Endothelial cell of umbilical vein (primary cell): Measurements from ENCODE around the gene ZNF563. TPM values are rescaled to one million over a fixed set of nuclear protein-coding genes. Genes with fewer than 3 reads are reported as not detected.

ENCODE experiments used
- BruUV-seq: library from RNA; stranded (reverse); fragments of 400-500 nt; replicated peaks from 2 replicates; lab custom pipeline; 2021; lab: Mats Ljungman, UMichigan
- CTCF ChIA-PET: fragments of 300-600, 350-600 bp; sonication (Branson Sonifier 250); formaldehyde crosslinking; loops from one replicate; lab custom pipeline; 2021; ENCODE audit warnings: antibody characterized with exemption, inconsistent platforms; lab: Charles Lee
- POLR2A ChIA-PET: fragments of 300-600, 350-600 bp; sonication (Branson Sonifier 250); formaldehyde crosslinking; loops from one replicate; lab custom pipeline; 2021; ENCODE audit warnings: antibody characterized with exemption, inconsistent platforms; lab: Charles Lee
- DNase-seq: peaks from one replicate; pipeline ENCODE4 v3.0.0-alpha.2; 2011; ENCODE audit warnings: low read depth, low spot score
- FAIRE-seq: peaks from 2 replicates; lab custom pipeline; 2011; peaks lifted over from hg19 to GRCh38; lab: Jason Lieb, UNC
- H2AFZ ChIP-seq: 2 replicates; pipeline ENCODE4 v1.6.0; 2012; ENCODE audit warnings: low read depth, low read length, control low read depth, inconsistent platforms
- H3K27ac ChIP-seq: 2 replicates; pipeline ENCODE4 v1.5.1; 2011; ENCODE audit warnings: low read depth, mild to moderate bottlenecking, control low read depth, low read length, moderate library complexity; ENCODE audit not compliant: insufficient read depth
- H3K27me3 ChIP-seq, 2 experiments: 2 replicates each; pipeline versions ENCODE4 v1.6.0 to v1.6.1; 2011; ENCODE audit warnings: low read length in 2 of 2, mixed read lengths in 1 of 2; ENCODE audit not compliant: control insufficient read depth in 2 of 2, insufficient read depth in 2 of 2
- H3K36me3 ChIP-seq, 2 experiments: 2 replicates in 1 of 2; 3 replicates in 1 of 2; pipeline ENCODE4 v1.5.1; 2011; ENCODE audit warnings: low read length in 2 of 2, mild to moderate bottlenecking in 1 of 2, moderate library complexity in 1 of 2; ENCODE audit not compliant: control insufficient read depth in 2 of 2, insufficient read depth in 2 of 2; ENCODE audit errors: extremely low read depth in 1 of 2
- H3K4me1 ChIP-seq: 3 replicates; pipeline ENCODE4 v1.5.1; 2011; ENCODE audit warnings: mild to moderate bottlenecking, low read length; ENCODE audit not compliant: control insufficient read depth, insufficient read depth; ENCODE audit errors: extremely low read depth
- H3K4me2 ChIP-seq: 2 replicates; pipeline ENCODE4 v1.6.1; 2011; ENCODE audit warnings: low read length, control low read depth, mixed read lengths; ENCODE audit not compliant: insufficient read depth
- H3K4me3 ChIP-seq, 3 experiments: fragments of 200-600 bp in 1 of 3; sonication (generic), shearing (Covaris generic) in 1 of 3; replicated peaks in 1 of 3; 2 replicates each; pipeline ENCODE4 v1.5.1; 2011 to 2016; ENCODE audit warnings: control low read depth in 3 of 3, low read length in 3 of 3, mild to moderate bottlenecking in 2 of 3, inconsistent platforms in 1 of 3, low read depth in 1 of 3, moderate library complexity in 1 of 3; ENCODE audit not compliant: insufficient read depth in 1 of 3
- H3K79me2 ChIP-seq: 2 replicates; pipeline ENCODE4 v1.6.0; 2012; ENCODE audit warnings: low read length, inconsistent platforms; ENCODE audit not compliant: control insufficient read depth, insufficient read depth
- H3K9ac ChIP-seq: replicated peaks from 2 replicates; pipeline ENCODE3; 2011; ENCODE audit warnings: low read length, control low read depth; ENCODE audit not compliant: insufficient read depth; ENCODE audit errors: extremely low read depth
- H3K9me1 ChIP-seq: replicated peaks from 3 replicates; pipeline ENCODE4 v1.6.0; 2011; ENCODE audit warnings: mild to moderate bottlenecking, low read length; ENCODE audit not compliant: control insufficient read depth, insufficient read depth; ENCODE audit errors: extremely low read depth
- H3K9me3 ChIP-seq: replicated peaks from 2 replicates; pipeline ENCODE4 v1.5.1; 2012; ENCODE audit warnings: low read length, inconsistent platforms; ENCODE audit not compliant: control insufficient read depth, insufficient read depth
- H4K20me1 ChIP-seq: replicated peaks from 2 replicates; pipeline ENCODE3; 2011; ENCODE audit warnings: mild to moderate bottlenecking, low read length; ENCODE audit not compliant: control insufficient read depth, insufficient read depth; ENCODE audit errors: extremely low read depth
- EZH2 ChIP-seq: IDR thresholded peaks from 2 replicates; pipeline ENCODE4 v1.6.1; 2012; ENCODE audit warnings: borderline replicate concordance, low read depth, mild to moderate bottlenecking, moderate library complexity, low read length, inconsistent platforms; ENCODE audit not compliant: severe bottlenecking
- FOS ChIP-seq: IDR thresholded peaks from 2 replicates; pipeline ENCODE4 v1.6.1; 2011; ENCODE audit warnings: mild to moderate bottlenecking, low read length, moderate library complexity, borderline replicate concordance; ENCODE audit not compliant: insufficient read depth
- GATA2 ChIP-seq: IDR thresholded peaks from 2 replicates; pipeline ENCODE4 v1.7.0; 2011; ENCODE audit warnings: low read depth, mild to moderate bottlenecking, moderate library complexity, mixed read lengths, low read length; ENCODE audit not compliant: insufficient read length, insufficient read depth
- JUN ChIP-seq: IDR thresholded peaks from 2 replicates; pipeline ENCODE4 v1.6.1; 2011; ENCODE audit warnings: borderline replicate concordance, low read depth; ENCODE audit not compliant: insufficient read length, insufficient read depth
- MYC ChIP-seq: IDR thresholded peaks from one replicate; pipeline ENCODE4 v1.6.1; 2011; ENCODE audit warnings: mild to moderate bottlenecking, low read depth, low read length
- POLR2A ChIP-seq: IDR thresholded peaks from 2 replicates; pipeline ENCODE4 v1.6.1; 2012; ENCODE audit warnings: low read depth, mild to moderate bottlenecking, control low read depth, low read length
- POLR2AphosphoS5 ChIP-seq: IDR thresholded peaks from 2 replicates; pipeline ENCODE4 v1.6.1; 2012; ENCODE audit warnings: low read depth, mild to moderate bottlenecking, control low read depth, low read length, moderate library complexity; ENCODE audit not compliant: insufficient read depth
- dilution Hi-C: fragments of 300-500 bp; cut with MboI; formaldehyde crosslinking; loops from one replicate; pipeline ENCODE4 v1.15.0; 2019; ENCODE audit warnings: low sequenced_read_pairs; ENCODE audit not compliant: extremely low pct_ligation_motif_present
- intact Hi-C: fragments of 100-400 bp; cut with micrococcal nuclease; formaldehyde crosslinking; loops from one replicate; pipeline ENCODE4 v1.10.0; 2022
- polyA plus RNA-seq, 4 experiments: library from polyadenylated mRNA; depleted of rRNA in 3 of 4; stranded (reverse) in 3 of 4; unstranded in 1 of 4; fragments of >200 nt; gene quantifications; 2 replicates each; pipeline versions ENCODE4 v1.2.1 to v1.2.3, GENCODE V29; 2011 to 2012; ENCODE audit warnings: missing spikeins in 1 of 4
- small RNA-seq: library from RNA; depleted of rRNA; stranded (forward); fragments of <200 nt; gene quantifications from one replicate; pipeline ENCODE3, GENCODE V24; 2012; ENCODE audit warnings: low replicate concordance, low read depth; ENCODE audit not compliant: insufficient read depth, insufficient read length
- total RNA-seq: library from RNA; stranded (reverse); gene quantifications from 2 replicates; pipeline ENCODE4 v1.2.3, GENCODE V29; 2021
- TF ChIP-seq, protein P1 (sequence below), 2 donors: IDR thresholded peaks; 1 replicate in 1 of 2; 2 replicates in 1 of 2; pipeline ENCODE4 v1.5.1; 2011; ENCODE audit warnings: low read length in 2 of 2, mild to moderate bottlenecking in 2 of 2, moderate library complexity in 2 of 2, control low read depth in 1 of 2, inconsistent platforms in 1 of 2, low read depth in 1 of 2; ENCODE audit not compliant: insufficient read depth in 1 of 2; ENCODE audit errors: extremely low read depth in 1 of 2
- TF ChIP-seq, protein P2 (sequence below): IDR thresholded peaks from 2 replicates; pipeline ENCODE4 v1.6.1; 2011; ENCODE audit not compliant: insufficient read depth, insufficient read length

Gene ZNF563
- total and polyA plus RNA-seq, 2 donors (not counting 3 experiments of a cell fraction or from before 2014, with no cell fraction given) = 0.35 to 1.1 TPM

DNA sequence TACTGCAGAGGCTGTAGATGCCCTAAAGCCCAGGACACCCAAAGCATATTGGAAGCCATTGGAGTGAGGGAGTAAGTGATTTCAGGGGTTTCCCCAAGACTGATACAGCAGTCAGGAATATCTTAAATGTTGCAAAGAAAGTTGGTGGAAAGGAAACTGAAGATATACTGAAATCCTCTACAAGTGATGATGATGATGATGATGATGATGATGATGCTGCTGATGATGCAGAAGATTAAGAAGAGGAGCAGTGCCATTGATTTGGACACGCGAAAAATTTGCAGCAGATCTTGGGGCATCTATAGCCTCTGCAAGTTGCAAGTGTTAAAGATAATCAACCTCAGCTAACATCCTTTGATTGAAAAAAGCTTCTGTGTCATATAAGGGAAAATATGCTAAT is 62.6 kb downstream of the ZNF563 start:
- ChIA-PET CTCF (no interaction called here), POLR2A (no interaction called here)
- H3K4me2 ChIP-seq = no peak overlapping the region
- dilution Hi-C loops (no loop called here), intact Hi-C loops (no loop called here)
- no peak overlapping the region for H3K4me3 ChIP-seq
- TF ChIP-seq, protein P1, sequence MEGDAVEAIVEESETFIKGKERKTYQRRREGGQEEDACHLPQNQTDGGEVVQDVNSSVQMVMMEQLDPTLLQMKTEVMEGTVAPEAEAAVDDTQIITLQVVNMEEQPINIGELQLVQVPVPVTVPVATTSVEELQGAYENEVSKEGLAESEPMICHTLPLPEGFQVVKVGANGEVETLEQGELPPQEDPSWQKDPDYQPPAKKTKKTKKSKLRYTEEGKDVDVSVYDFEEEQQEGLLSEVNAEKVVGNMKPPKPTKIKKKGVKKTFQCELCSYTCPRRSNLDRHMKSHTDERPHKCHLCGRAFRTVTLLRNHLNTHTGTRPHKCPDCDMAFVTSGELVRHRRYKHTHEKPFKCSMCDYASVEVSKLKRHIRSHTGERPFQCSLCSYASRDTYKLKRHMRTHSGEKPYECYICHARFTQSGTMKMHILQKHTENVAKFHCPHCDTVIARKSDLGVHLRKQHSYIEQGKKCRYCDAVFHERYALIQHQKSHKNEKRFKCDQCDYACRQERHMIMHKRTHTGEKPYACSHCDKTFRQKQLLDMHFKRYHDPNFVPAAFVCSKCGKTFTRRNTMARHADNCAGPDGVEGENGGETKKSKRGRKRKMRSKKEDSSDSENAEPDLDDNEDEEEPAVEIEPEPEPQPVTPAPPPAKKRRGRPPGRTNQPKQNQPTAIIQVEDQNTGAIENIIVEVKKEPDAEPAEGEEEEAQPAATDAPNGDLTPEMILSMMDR (IDR thresholded peaks at IDR 0.05; ENCODE audit: extremely low read depth in 1 of 2, insufficient read depth in 1 of 2, low read depth in 1 of 2, low read length in 2 of 2) = no peak
- no peak for TF ChIP-seq JUN
- TF ChIP-seq GATA2 = no peak
- no peak for TF ChIP-seq MYC
- no peak for TF ChIP-seq EZH2
- TF ChIP-seq, protein P2, sequence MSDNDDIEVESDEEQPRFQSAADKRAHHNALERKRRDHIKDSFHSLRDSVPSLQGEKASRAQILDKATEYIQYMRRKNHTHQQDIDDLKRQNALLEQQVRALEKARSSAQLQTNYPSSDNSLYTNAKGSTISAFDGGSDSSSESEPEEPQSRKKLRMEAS = no peak
- no peak for TF ChIP-seq POLR2A
- no peak for TF ChIP-seq FOS
- no peak for TF ChIP-seq POLR2AphosphoS5
- H4K20me1 ChIP-seq = no peaks in the 10 kb centered on the region
- H3K27ac ChIP-seq = no peak overlapping the region
- no peaks in the 10 kb centered on the region for H3K79me2 ChIP-seq
- peaks cover 25% of the 10 kb centered on the region for H3K9me3 ChIP-seq
- no peaks in the 10 kb centered on the region for H3K27me3 ChIP-seq
- H2AFZ ChIP-seq = no peak overlapping the region
- DNase-seq = no peak
- no peak overlapping the region for H3K9ac ChIP-seq
- H3K9me1 ChIP-seq = no peaks in the 10 kb centered on the region
- BruUV-seq = no TSS peak
- FAIRE-seq = no peak
- H3K4me1 ChIP-seq = no peaks in the 10 kb centered on the region
- peaks cover 6 to 10% of the 10 kb centered on the region in 2 experiments for H3K36me3 ChIP-seq

Small RNA genes lying within 50 kb of the gene (small RNA-seq; reads per million reads assigned to genes)
- not detected for gene RPS29P23

Other genes starting within 250 kb of the ZNF563 start
- gene ZNF20, start 193.3 kb downstream of the ZNF563 start, total RNA-seq = 0.35 and 0.88 TPM in 2 replicates
- 0.35 and 0.46 TPM in 2 replicates for gene ZNF20, start 193.3 kb downstream of the ZNF563 start, polyA plus RNA-seq
- gene ZNF625, start 176.9 kb downstream of the ZNF563 start, total RNA-seq = 6.7 and 7.1 TPM in 2 replicates
- gene ZNF625, start 176.9 kb downstream of the ZNF563 start, polyA plus RNA-seq = 0.73 and 0.90 TPM in 2 replicates
- 3.5 and 4.0 TPM in 2 replicates for gene ZNF136, start 170.5 kb downstream of the ZNF563 start, total RNA-seq
- gene ZNF136, start 170.5 kb downstream of the ZNF563 start, polyA plus RNA-seq = 0.92 TPM in 2 replicates
- gene ZNF44, start 38.8 kb downstream of the ZNF563 start, total RNA-seq = 5.2 and 7.4 TPM in 2 replicates
- gene ZNF44, start 38.8 kb downstream of the ZNF563 start, polyA plus RNA-seq = 2.0 and 2.1 TPM in 2 replicates
- 0.39 and 0.93 TPM in 2 replicates for gene ZNF442, start 32.0 kb upstream of the ZNF563 start, total RNA-seq
- gene ZNF442, start 32.0 kb upstream of the ZNF563 start, polyA plus RNA-seq = 0.11 and 0.21 TPM in 2 replicates
- gene ZNF799, start 67.6 kb upstream of the ZNF563 start, total RNA-seq = 2.7 and 3.0 TPM in 2 replicates
- 0.64 and 1.0 TPM in 2 replicates for gene ZNF799, start 67.6 kb upstream of the ZNF563 start, polyA plus RNA-seq
- gene ZNF443, start 107.4 kb upstream of the ZNF563 start, total RNA-seq = 3.2 and 3.4 TPM in 2 replicates
- 0.48 and 0.65 TPM in 2 replicates for gene ZNF443, start 107.4 kb upstream of the ZNF563 start, polyA plus RNA-seq
- 1.4 and 1.8 TPM in 2 replicates for gene ZNF709, start 151.2 kb upstream of the ZNF563 start, total RNA-seq
- gene ZNF709, start 151.2 kb upstream of the ZNF563 start, polyA plus RNA-seq = 0.65 and 1.0 TPM in 2 replicates
- gene ZNF564, start 217.8 kb upstream of the ZNF563 start, total RNA-seq = 6.5 and 7.1 TPM in 2 replicates
- 1.0 and 1.5 TPM in 2 replicates for gene ZNF564, start 217.8 kb upstream of the ZNF563 start, polyA plus RNA-seq